HG03460 (cell line): Measurements from ENCODE around the gene CYSLTR2.
A peak's percentile ranks its signal among the peaks of the same experiment; 100 is the strongest.

Source experiments
- ATAC-seq: cut with Tn5 transposase; IDR thresholded peaks from one replicate; pipeline ENCODE4 v1.9.1; 2021; ENCODE audit not compliant: unreplicated experiment

CYSLTR2 gene

DNA sequence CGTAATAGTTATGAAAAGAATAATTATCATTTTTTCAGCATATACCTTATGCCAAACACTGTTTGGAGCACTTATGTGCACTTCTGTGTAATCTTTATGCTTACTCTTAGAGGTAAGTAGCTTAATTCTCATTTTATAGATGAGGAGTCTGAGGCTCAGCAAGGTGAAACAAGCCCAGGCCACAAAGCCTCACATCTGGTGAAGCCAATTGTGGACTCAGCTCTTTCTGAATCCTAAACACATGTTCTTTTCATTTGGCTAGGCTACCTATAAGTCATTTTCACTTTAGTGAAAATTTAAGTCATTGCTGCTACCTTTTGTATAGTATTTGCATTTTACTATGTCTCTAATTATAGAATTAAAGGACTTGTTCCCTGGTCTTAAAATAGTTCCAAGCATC is 84.0 kb downstream of the CYSLTR2 start:
- no peak for ATAC-seq

DNA sequence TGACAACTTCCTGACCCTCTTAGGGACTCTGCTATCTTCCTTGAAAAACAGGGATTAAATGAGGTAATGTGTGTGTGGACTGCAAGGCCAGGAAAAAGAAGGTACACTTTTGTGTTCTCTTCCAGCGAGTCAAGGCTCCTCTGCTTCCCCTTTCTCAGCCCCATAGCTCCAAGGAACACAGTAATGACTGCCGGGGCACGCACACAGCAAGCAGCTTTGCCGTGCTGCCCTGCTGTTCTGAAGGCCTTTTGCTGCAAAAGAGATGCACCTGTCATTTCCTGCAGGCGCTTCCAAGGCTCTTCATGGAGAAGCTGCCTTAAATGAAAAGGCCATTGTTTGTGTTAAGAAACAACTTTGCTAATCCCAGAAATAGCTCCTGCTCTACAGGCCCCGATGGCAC is 84.6 kb downstream of the CYSLTR2 start:
- no peak for ATAC-seq

DNA sequence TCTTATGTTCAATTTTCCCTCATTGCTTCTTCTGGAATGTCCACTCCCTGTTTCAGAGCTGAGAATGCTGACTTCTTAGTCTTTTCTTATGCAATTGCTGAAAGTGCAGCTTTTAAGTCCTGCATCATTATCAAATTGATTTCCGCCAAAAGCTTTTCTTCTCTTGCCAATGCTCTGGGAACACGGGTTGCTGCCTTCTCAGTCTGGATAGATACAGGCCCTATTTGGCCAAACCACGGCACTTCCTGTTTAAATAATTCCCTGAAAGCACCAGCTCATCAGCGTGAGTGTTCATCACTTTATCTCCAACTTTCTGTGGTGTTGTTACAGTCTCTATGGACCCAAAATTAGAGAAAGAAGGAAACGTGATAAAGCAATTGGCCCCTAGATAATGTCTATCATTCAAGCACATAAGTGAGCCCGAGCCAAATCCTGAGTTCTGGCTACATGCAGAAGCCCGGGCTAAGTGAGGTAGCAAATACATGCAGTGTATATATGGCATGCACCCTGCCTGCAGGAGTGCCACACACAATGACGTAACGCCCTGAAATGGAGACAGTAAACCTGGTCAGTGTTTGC is 85.7 kb downstream of the CYSLTR2 start:
- no peak for ATAC-seq

DNA sequence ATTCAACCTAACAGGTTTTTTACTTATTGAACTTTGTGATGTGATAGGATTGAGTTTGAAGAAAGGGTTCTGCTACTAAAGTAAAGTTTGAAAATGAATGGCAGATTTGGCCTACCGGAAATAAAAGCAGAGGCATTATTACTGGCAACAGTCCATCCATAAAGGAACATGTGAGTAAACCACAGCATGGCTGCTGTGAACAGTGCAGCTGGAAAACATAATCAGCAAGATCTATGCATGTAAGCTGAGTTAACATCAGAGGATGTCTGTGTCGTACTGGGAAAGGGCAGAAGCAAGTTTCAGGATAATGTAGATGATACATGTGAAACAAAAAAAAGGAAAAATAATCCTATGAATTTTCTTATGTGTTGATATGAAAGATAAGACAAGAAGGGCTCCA is 87.6 kb downstream of the CYSLTR2 start:
- ATAC-seq: no peak

DNA sequence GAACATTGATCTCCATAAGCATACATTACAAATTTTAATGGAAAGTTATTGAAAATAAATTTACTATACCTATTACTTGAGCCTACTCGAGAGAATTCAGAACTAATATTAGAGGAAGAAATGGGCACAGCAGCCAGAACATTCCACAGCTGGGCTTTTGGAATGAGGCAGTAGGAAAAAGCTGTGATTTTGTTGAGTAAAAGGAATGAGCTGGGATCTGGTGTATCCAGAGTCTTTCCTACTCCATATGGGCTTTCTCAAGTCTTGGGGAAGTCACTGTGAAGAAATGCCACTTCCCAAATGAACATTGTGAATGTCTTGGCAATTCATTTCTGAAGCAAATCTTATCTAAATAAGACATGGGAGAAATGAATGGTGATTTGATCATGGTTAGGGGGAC is 93.1 kb downstream of the CYSLTR2 start:
- no peak for ATAC-seq

DNA sequence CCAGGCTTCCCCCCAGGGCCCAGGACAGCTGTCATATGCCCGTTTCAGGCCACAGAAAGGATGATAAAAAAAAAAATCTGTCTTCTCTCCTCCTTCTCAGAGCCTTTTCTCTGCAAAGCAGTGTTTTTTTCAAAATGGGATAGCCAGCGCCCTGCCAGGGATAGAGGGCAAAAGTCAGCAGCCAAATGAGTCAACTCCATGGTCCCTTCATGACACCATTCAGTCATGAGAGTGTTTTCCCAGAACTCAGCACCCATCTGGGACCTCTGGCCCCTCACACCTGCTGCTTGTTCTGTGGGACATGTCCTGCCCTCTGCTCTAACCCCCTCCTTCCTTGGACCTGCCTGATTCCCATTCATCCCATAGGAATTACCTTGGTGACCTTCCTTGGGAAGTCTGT is 95.0 kb downstream of the CYSLTR2 start:
- no peak for ATAC-seq

DNA sequence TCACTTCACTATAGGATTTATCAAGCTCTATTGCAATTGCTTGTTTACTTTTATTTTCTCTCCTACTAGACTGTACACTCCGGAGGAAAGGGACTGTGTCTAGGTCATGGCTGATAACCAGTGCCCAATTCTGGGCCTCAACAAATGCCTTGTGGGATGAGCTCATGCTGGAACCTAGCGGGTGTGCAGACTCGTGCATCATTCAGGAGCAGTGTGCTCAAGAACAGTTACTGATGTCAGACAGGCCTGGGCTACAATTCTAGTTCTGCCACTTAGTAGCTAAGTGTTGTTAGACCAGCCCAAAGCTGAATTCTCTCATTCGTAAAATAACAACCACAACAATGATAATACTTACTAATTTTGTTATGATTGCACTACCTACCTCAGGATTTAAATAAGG is 95.4 kb downstream of the CYSLTR2 start:
- ATAC-seq: no peak

DNA sequence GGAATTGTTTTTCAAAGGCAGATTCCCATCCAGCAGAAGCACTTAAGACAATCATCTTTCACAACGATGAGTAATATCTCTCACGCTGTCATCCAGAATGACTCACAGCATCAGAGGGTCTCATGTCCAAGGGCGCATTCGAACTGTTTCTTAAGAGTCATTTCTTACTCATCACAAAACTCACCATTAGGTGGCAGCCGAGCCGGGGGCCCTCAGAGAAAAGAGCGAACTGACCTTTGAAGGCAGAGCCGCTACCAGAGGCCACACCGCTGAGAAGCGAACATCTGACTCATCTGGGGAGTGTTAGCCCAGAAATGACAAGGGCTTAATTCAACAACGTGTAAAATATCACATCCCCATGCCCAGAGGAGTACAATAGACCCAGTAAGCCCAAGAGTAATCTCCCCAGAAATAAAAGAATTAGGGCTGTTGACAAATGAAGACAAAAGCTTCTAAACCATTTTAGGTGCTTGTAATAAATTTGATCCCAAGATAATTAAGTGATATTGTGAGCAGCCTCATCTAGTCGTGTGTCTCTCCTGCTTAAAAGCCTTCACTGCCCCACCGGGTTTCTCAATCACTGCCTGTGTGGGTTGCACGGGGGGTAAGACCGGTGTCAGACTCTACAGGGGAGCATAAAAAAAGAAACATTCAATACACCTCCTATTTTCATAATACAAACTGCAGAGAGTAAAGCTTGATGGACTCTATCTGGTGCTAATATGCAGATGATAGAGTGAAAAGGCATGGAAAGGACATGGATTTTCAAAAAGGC is 96.2 kb downstream of the CYSLTR2 start:
- ATAC-seq: peak; percentile 93

DNA sequence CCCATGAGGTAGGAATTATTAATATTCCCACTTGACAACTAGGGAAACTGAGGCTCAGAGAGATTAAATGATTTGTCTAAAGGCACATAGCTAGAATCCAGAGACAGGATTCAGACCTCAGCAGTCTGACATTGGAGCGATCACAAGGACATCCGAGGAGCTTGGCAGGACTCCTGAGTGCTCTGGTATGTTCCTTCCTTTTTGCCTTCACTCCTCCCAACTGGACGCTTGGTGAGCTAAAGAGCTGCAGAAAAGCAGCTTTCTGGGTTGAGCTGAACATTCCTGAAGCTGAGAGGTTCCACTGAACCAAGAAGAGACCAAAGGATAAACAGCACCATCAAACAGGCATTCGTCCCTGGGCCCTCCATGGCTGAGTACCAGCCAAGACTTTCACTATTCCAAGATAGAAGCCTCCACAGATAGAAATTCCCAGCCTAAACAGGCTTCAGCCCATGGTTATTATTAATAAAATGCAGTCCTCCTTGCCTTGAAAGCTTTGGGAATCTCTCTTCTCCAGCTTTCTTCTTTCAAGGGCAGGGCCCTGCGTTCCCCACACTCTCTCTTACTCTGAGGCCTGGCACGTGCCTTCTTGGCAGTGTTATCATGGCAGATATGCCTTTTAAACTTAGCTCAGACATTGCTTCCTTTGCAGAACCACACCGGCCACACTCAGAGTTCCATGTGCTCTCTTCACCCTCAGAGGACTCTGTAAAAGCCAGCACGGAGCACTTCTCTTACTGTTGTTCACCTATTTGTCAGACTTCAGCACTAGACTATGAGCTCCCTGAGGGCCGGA is 97.1 kb downstream of the CYSLTR2 start:
- ATAC-seq: no peak

DNA sequence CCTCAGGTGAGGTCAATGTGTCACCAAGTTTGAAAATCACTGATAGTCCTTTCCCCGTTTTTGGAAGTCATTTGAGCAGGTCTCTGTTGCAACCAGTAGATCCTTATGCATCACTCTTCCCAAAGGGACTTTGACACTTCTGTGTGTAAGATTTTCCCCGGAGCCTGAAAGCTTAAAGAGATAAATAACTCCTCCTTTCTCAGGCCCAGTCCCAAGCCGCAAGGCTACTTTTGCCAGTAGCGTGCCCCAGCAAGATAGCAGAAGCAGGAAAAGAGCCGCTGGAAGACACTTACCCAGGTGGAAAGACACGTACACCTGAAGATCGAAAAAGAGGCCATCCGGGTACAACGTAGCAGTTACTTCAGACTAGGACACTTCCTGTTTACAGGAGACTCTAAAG is 106.9 kb downstream of the CYSLTR2 start:
- no peak for ATAC-seq
